Endometrial microvascular endothelial cells (primary cell): ENCODE results near the gene CDHR2. TPM values are rescaled to one million over a fixed set of nuclear protein-coding genes. Genes with fewer than 3 reads are reported as not detected.

Source experiments
- in situ Hi-C: cut with HindIII; loops from 2 replicates; pipeline ENCODE4 v1.10.0; 2017; ENCODE audit warnings: low sequenced_read_pairs, low pct_unique_long_range_greater_than_20kb; ENCODE audit errors: inconsistent ontology term
- total RNA-seq: library from RNA; depleted of rRNA; stranded (reverse); fragments of >200 nt; gene quantifications from one replicate; pipeline ENCODE4 v1.2.3, GENCODE V29; 2015; ENCODE audit errors: inconsistent ontology term

CDHR2 gene
- total RNA-seq, 1 donor from 2014 or later: not detected

GRCh38 chr5:176643491-176644219, 94.5 kb downstream of the CDHR2 start:
- in situ Hi-C loops: no loop called here

- in situ Hi-C loops: no loop called here
Observed at GRCh38 chr5:176644294-176644693, 95.2 kb downstream of the CDHR2 start.

GRCh38 chr5:176644878-176645670, 95.9 kb downstream of the CDHR2 start:
- in situ Hi-C loops: no loop called here

Other genes starting within 250 kb of the CDHR2 start
- 121 TPM for gene KIAA1191, start 187.6 kb upstream of the CDHR2 start, total RNA-seq
- gene ARL10, start 183.9 kb upstream of the CDHR2 start, total RNA-seq: 6.3 TPM
- 27.4 TPM for gene NOP16, start 160.7 kb upstream of the CDHR2 start, total RNA-seq
- 138 TPM for gene HIGD2A, start 160.6 kb upstream of the CDHR2 start, total RNA-seq
- 148 TPM for gene CLTB, start 132.8 kb upstream of the CDHR2 start, total RNA-seq
- 33.9 TPM for gene FAF2, start 101.0 kb upstream of the CDHR2 start, total RNA-seq
- gene RNF44, start 11.9 kb upstream of the CDHR2 start, total RNA-seq: 4.8 TPM
- gene GPRIN1, start 60.8 kb downstream of the CDHR2 start, total RNA-seq: 9.0 TPM
- not detected for gene SNCB, start 81.2 kb downstream of the CDHR2 start, total RNA-seq
- gene EIF4E1B, start 81.3 kb downstream of the CDHR2 start, total RNA-seq: not detected
- 56.6 TPM for gene TSPAN17, start 98.1 kb downstream of the CDHR2 start, total RNA-seq